ENCODE measurements around the gene UBN1.

The UBN1 gene

GRCh38 chr16:4900036-4900435, 52.8 kb downstream of the UBN1 start:
- DNase-seq (ENCODE audit: insufficient read length, low spot score), result no peak
- FAIRE-seq, result no peak

- no peak for DNase-seq (ENCODE audit: insufficient read length, low spot score)
- no peak for FAIRE-seq
Measured at GRCh38 chr16:4900750-4901149, 53.5 kb downstream of the UBN1 start.

- DNase-seq (ENCODE audit: insufficient read length, low spot score), result no peak
- no peak for FAIRE-seq
Measured at GRCh38 chr16:4902038-4902437, 54.8 kb downstream of the UBN1 start.

- FAIRE-seq (no peak), DNase-seq (ENCODE audit: insufficient read length, low spot score) (no peak)
Measured at GRCh38 chr16:4904108-4904941, 57.0 kb downstream of the UBN1 start.

GRCh38 chr16:4904942-4905615, 57.8 kb downstream of the UBN1 start:
- FAIRE-seq (no peak), DNase-seq (ENCODE audit: insufficient read length, low spot score) (no peak)

- DNase-seq (ENCODE audit: insufficient read length, low spot score), result no peak
- FAIRE-seq, result no peak
Measured at GRCh38 chr16:4908854-4909401, 61.6 kb downstream of the UBN1 start.

GRCh38 chr16:4909825-4910224, 62.5 kb downstream of the UBN1 start:
- no peak for FAIRE-seq
- no peak for DNase-seq (ENCODE audit: insufficient read length, low spot score)

GRCh38 chr16:4910828-4911227, 63.5 kb downstream of the UBN1 start:
- no peak for FAIRE-seq
- no peak for DNase-seq (ENCODE audit: insufficient read length, low spot score)

GRCh38 chr16:4911970-4912386, 64.7 kb downstream of the UBN1 start:
- FAIRE-seq (no peak), DNase-seq (ENCODE audit: insufficient read length, low spot score) (no peak)

- no peak for DNase-seq (ENCODE audit: insufficient read length, low spot score)
- FAIRE-seq, result no peak
Measured at GRCh38 chr16:4913130-4913773, 66.0 kb downstream of the UBN1 start.

- no peak for DNase-seq (ENCODE audit: insufficient read length, low spot score)
- FAIRE-seq, result no peak
Measured at GRCh38 chr16:4913774-4914525, 66.7 kb downstream of the UBN1 start.

GRCh38 chr16:4914528-4915225, 67.4 kb downstream of the UBN1 start:
- DNase-seq (ENCODE audit: insufficient read length, low spot score) (no peak), FAIRE-seq (no peak)

- DNase-seq (ENCODE audit: insufficient read length, low spot score) (no peak), FAIRE-seq (no peak)
Measured at GRCh38 chr16:4915226-4915761, 68.0 kb downstream of the UBN1 start.

GRCh38 chr16:4917117-4917516, 69.8 kb downstream of the UBN1 start:
- FAIRE-seq (no peak), DNase-seq (ENCODE audit: insufficient read length, low spot score) (no peak)

GRCh38 chr16:4918781-4919251, 71.5 kb downstream of the UBN1 start:
- no peak for FAIRE-seq
- DNase-seq (ENCODE audit: insufficient read length, low spot score), result no peak

GRCh38 chr16:4920826-4921225, 73.5 kb downstream of the UBN1 start:
- no peak for FAIRE-seq
- no peak for DNase-seq (ENCODE audit: insufficient read length, low spot score)

- DNase-seq (ENCODE audit: insufficient read length, low spot score), result no peak
Measured at GRCh38 chr16:4922721-4923342, 75.6 kb downstream of the UBN1 start.

GRCh38 chr16:4923853-4924252, 76.6 kb downstream of the UBN1 start:
- no peak for FAIRE-seq
- DNase-seq (ENCODE audit: insufficient read length, low spot score), result no peak

More at GRCh38 chr16:4922721-4923342, 75.6 kb downstream of the UBN1 start:
- no peak for FAIRE-seq

- FAIRE-seq, result no peak
Measured at GRCh38 chr16:4924593-4925292, 77.5 kb downstream of the UBN1 start.

More at GRCh38 chr16:4924593-4925292, 77.5 kb downstream of the UBN1 start:
- DNase-seq (ENCODE audit: insufficient read length, low spot score), result no peak

All from GM19239 (cell line).